GM19397 (cell line): ENCODE measurements around the gene PCBP4.
"Not testable (repeated sequence)": the region's sequence is repeated elsewhere in the genome, so short reads cannot be mapped to it uniquely, and the experiment has no call there.

ENCODE experiments used
- ATAC-seq: cut with Tn5 transposase; IDR thresholded peaks from one replicate; pipeline ENCODE4 v1.9.1; 2021; ENCODE audit warnings: mild to moderate bottlenecking, moderate library complexity; ENCODE audit not compliant: unreplicated experiment

The PCBP4 gene

GRCh38 chr3:51928981-51929380 lies 38.3 kb downstream of the PCBP4 start:
- not testable (repeated sequence) for ATAC-seq

- ATAC-seq: no peak
These were observed 38.8 kb downstream of the PCBP4 start for GRCh38 chr3:51928438-51928837.

- ATAC-seq: no peak
These were observed 39.9 kb downstream of the PCBP4 start for GRCh38 chr3:51927061-51927977.

GRCh38 chr3:51921081-51921578 lies 46.1 kb downstream of the PCBP4 start:
- no peak for ATAC-seq

- no peak for ATAC-seq
These were observed 50.8 kb downstream of the PCBP4 start for GRCh38 chr3:51916418-51916817.

- ATAC-seq: no peak
These were observed 59.2 kb downstream of the PCBP4 start for GRCh38 chr3:51908026-51908425.
